GM18951 (cell line): ENCODE measurements around the gene COL20A1.

Source experiments
- POLR2A ChIP-seq: IDR thresholded peaks from 4 replicates; pipeline ENCODE4 v1.6.1; 2011; ENCODE audit warnings: mild to moderate bottlenecking; ENCODE audit not compliant: insufficient read length, insufficient read depth; ENCODE audit errors: extremely low read depth
- in situ Hi-C: fragments of 300-500 bp; cut with MboI; formaldehyde crosslinking; loops from one replicate; pipeline ENCODE4 v1.12.0; 2022; ENCODE audit warnings: low sequenced_read_pairs, mixed read lengths, inconsistent platforms; ENCODE audit not compliant: unreplicated experiment

Gene COL20A1

DNA sequence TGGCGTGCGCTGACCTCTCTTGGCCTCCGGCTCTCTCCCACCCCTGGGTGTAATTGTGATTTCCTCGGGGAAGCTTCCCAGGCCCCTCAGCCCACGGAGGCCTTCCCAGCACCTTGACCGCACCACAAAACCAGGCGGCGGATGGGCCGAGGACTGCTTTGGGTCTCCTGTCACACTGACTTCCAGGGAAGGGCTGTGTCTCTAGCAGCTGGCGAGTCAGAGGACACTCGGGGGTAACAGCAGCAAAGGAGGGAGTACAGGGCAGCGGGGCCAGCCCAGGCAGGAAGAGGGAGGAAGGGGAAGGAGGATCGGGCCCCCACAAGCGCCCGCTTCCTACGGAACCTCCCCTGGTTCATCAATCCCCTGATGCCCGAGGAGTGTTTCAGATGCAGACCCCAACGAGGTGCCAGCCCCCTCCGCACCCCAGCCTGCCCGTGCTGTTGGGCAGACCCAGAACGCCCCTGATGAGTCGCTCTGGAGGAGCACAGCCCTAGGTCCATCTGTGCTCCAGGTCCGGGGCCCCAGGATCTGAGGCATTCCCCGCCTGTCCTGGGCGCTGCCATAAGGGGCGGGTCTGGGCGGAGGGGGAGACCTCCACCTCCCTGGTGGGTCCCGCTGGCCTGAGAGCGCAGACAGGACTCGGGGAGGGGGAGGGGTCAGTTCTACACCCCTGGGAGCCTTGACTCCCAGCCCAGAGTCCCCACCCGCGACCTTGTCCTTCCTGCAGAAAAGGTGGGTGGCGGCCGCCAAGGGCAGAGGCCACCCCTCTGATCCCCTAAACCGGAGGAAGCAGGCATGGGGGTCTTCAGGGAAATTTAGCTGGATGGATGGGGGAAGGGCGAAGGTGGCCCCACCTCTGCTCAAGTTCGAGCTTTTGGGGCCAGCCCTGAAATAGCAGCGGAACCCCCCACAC, 67.2 kb downstream of the COL20A1 start:
- in situ Hi-C loops, result no loop called here
- no peak for TF ChIP-seq POLR2A

DNA sequence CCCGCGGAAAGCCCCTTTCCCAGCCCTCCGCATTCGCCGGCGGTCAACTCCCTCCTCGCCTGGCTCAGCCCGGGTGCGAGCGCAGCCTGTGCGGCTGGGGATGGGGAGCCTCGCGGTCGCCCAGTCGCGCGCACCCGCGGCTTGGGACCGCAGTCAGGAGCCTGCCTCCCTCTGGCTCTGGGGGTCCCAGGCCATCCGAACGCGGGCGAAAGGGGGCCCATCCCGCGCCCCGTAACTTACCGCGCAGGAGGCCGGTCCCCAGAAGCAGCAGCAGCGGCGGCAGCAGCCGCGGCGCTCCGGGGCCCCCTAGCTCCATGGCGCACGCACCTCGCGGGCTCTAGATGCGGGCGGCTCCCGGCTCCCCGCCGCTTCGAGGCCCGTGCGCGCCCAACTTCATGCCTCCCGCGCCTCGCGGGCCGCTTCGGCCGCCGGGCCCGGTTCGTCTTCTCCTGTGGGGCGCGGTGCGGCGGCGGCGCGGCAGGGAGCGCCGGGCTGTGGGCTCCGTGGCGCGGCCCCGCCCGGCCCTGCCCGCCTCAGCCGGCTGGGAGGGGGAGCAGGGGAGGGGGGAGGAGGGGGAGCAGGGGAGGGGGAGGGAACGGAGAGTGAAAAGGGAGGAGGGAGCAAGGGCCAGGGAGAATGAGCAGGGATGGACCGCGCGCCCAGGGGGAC, 68.0 kb downstream of the COL20A1 start, which contains the start of gene CHRNA4:
CHRNA4 (minus strand) TSS at position 500 of the 669 bp plus-strand sequence; CDS start at position 316, 184 bp downstream.
- in situ Hi-C loops, result no loop called here
- TF ChIP-seq POLR2A, result no peak

DNA sequence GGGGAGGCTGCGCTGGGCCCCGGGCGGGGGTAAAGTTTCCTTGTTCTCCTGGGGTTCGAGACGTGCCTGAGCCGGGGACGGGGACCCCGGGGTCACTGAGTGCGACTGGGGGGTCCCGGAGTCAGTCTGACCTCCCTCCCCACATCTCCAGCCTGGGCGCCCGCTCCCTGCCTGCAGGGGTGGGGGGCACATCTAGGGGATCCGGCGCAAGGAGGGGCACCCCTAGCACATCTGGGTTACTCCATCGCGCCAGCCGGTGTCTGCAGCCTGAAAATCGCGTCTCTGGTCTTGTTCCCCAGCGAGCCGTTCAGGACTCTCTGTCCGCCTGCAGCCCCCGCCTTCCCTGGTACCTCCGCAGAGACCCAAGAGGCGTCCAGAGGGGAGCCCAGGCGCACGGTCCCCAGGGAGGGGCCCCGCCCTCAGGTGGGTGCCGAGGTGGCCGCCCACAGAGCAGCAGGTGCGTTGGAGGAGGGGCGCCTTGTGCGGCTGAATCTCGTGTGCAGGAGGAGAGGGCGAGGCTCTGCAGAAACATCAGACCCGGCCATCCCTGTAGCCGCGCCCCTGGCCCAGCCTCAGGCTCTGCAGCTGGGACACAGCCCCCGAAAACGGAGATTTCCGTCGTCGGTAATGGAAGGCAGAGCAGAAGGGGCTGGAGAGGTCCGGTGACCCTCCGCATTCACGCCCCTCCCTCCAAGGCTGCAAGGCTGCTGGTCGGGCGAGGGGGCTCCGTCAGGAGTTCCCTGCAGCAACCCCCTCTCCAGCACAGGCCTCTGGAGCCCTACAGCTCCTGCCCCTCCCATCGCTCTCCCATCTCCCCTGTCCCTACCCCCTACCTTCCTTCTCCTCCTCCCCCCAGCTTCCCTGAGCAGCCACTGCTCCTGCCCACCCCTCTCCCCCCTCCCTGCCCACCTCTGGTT, 68.8 kb downstream of the COL20A1 start:
- no peak for TF ChIP-seq POLR2A
- in situ Hi-C loops, result no loop called here

DNA sequence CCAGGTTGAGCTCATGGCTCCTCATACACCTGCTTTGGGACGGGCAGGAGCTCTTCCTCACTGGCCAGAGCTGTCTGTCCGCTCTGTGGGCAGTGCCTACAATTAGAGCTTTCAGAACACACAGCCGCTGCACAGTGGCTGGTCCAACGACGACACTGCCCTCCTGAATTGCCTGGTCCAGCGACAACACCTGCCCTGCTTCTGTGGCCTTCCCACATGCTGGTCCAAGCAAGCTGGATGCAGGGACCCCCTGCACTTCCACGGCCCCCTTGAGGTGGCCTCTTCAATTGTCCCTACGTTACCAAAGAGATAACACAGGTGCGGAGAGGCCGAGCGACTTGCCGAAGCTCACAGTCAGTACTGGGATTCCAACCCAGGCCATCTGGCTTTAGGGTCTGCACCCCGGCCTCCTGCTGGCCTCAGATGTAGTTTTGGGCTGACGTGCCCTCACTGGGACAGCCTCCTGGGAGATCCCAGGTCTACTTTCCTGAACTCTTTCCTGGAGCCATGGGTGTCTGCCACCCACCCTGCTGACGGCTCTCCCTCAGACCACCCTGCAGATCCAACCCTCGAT, 69.5 kb downstream of the COL20A1 start:
- in situ Hi-C loops, result no loop called here
- TF ChIP-seq POLR2A, result no peak

DNA sequence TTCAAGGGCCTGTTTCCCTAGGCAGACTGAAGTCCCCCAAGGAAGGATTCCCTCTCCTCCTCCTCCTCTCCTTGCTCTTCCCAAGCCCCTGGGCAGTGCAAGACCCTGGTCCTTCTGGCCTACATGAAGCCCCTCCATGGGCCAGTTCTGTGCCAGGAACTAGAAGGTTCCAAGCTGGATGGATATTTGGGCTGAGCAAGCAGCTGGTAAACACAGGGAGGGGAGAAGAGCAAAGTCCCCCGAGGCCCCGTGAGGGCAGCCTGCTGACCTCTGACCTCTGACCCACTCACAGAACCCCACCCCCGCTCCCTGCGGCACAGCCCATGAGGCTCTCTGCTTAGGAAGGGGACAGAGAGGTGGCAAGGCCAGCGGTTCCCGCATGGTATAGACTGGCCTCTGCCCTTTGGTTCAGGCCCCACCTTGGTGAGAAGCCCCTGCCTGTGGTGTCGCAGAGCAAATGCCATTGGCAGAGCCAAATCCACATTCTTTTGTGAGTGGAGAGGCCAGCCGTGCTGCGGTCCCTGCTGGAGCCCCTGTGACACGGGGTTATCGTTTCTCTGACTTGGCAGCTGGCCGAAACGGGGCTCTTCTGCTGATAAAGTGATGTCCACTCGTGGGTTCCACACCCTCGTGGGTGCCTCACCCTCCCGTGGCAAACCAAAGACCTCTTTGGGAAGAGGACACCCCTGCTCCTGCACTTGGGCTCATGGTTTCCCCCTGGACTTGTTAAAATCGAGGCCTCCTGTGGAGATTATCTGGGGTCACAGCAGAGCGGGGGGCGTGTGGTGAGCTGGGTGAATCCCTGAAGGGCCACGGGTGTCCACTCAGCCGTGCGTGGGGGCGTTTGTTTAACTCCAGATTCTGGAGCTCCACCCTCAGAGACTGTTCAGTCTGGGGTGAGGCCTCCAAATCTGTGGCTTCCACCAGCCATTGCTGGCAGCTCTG, 70.3 kb downstream of the COL20A1 start:
- TF ChIP-seq POLR2A, result no peak
- in situ Hi-C loops, result no loop called here

DNA sequence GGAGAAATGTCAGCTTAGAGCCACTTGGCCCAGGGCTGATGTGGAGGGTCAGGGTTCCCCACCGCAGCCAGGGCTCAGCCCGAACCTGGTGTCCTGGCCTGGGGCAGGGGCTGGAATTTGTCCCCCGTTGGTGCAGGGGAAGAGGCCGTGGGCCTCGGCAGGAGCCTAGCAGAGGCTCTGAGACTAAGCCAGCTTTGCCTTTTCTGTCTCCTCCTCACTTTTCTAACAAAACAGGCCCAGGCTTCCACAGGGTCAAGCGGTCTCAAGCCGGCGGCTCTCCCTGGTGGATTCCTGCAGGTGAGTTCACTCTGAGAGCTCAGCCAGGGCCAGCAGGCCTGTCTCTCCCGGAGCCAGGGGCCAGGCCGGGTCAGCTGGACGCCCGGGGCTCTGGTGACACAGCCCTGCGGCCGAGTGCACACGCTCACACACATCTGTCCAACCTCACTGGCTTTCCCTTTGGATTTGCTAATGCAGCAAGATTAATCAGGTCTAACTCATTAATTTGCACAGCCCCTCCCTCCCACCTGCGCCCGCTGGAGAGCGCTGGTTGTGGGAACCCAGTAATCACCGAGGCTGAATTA, 71.1 kb downstream of the COL20A1 start:
- TF ChIP-seq POLR2A, result no peak
- in situ Hi-C loops, result no loop called here

DNA sequence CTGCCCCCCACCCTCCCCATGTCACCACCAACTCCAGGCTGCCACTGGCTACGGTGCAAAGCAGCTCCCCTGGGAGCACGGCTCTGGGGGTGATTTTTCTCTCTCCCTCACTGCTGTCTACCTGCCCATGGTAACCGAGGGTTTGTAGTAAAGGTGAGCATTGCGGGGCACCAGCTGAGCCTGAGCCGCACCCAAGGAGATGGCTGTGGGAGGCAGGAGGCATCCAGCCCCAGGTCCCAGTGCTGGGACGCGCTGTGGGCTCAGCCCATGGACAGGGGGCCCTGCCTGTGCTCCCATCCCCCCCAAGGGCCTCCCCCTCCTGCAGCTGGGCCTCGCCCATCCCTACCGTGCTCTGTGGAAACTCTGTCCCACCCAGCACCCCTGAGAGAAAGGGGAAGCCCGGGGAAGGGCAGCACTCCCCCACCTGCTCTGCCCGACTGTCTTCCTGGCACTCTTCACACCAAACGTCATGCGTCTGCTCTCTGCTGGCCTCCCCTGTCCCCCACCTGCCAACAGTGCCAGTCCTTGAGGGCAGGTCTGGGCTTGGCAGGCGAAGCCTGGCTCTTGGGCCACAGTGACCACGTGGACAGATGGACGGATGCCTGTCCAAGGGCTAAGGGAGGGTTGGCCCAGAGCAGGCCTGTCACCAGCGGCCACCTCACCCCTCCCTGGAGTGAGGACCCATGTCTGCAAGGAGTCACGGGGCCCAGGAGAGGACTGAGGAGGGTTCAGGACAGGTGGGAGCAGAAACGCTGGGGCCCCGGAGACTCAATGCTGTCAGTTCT, 72.0 kb downstream of the COL20A1 start:
- in situ Hi-C loops, result no loop called here
- no peak for TF ChIP-seq POLR2A

DNA sequence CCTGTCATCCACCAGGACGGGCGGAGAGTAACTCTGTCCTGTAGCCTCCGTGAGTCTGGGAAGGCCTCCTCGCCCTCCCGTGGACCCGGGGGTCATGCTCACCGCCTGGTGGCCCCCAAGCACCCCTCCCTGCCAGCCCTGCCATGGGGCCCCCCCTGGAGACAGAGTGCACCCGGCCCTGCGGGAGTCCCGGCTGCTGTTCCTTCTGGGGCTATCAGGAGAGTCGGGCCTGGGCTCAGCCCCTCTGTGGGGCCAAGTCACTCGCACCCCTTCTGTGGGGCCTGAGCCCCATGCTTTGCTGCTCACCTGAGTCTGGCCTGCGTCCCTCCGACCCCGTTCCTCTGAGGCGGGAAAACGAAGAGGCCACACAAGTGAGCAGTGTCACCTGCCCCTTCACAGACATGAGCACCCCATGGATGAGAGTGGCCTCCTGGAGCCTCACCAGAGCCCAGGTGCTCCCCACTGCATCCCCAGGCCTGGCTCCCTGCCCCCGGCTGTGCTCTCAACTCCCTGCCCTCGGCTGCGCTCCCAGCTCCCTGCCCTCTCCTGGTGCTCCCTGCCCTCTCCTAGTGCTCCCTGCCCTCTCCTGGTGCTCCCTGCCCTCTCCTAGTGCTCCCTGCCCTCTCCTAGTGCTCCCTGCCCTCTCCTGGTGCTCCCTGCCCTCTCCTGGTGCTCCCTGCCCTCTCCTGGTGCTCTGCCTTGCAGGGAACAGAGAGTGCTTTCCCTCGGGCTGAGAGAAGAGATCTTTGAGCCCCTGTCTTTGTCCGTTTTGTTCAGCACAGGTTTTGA, 72.8 kb downstream of the COL20A1 start:
- in situ Hi-C loops, result no loop called here
- TF ChIP-seq POLR2A, result no peak

DNA sequence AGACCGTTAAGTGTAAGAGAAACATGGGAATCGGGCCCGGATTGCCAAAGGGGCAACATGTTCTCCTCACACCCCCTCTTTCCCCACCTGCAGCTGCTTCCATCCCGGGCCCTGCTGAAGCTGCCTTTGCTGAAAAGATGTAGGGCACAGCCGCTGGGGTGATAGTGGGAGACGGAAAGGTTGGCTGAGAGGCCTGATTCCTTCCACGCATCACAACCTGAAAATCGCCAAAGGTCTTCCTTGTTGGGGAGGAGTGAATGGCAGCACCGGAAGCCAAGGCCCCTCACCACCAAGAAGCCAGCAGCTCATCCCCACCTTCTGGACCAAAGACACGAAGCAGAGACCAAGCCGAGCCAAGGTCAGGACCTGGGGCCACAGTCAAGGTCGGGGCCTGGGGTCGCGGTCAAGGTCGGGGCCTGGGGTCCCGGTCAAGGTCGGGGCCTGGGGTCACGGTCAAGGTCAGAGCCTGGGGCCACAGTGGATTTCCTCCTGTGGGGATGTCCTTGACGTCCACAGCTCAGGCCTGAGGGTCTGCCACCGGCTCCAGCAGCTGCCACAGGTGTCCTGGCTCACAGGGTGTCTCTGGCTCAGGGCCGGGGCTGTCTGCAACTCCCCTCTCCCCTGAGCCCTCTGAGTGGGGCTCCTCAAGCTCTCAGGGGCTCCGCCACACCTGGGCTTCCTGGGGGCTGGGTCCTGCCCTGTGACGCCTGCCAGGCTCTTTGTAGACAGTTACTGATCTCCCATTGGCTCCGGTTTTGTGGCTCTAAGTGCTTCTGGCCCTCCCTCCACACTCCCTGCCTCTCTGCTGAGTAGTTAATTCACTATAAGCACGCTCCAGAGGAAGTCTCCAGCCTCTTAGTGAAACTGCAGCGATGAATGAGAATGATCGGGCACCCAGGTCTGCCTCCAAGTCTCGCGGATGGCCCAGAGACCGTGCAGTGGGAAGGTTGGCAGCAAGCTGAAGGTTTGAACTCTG, 73.7 kb downstream of the COL20A1 start:
- TF ChIP-seq POLR2A, result no peak
- in situ Hi-C loops, result no loop called here

DNA sequence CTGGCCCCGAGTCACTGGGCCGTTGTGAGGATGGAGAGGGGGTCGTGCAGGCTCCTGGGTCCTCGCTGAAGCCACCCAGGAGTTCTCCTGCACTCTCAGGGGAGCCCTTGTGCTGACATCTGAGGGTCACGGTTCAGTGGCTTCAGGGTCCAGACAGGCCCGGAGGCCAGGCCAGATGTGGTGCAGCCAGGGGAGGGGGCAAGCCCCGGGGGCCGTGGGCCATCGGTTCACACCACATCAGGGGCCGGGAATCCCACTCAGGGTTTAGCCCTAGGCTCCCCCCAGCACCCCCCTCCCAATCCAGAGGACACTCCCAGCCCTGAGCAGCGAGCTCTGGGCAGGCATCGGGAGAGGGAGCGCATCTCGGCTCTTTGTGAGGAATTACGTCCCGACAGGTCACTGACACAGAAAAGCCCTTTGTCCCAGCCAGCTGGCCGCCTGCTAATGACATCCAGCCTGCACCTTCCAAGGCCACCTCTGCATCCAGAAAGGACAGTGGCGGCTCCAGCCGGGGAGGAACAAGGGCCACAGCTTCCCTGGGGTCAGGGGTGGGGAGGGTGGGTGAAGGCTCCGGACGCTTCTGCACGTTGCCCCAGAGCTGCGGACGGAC, 74.6 kb downstream of the COL20A1 start:
- in situ Hi-C loops, result no loop called here

More for the DNA sequence above, 74.6 kb downstream of the COL20A1 start:
- TF ChIP-seq POLR2A, result no peak
